Spleen (tissue), 11 donors: ENCODE data around the gene IRS1. TPM values are rescaled to one million over a fixed set of nuclear protein-coding genes. Genes with fewer than 3 reads are reported as not detected.

Experiments
- DNase-seq: peaks from one replicate; pipeline ENCODE4 v3.0.0-alpha.2; 2020
- H3K27ac ChIP-seq, 8 donors: fragments of 200-600 bp; sonication (generic) in 7 of 8; 1 replicate in 4 of 8; 2 replicates in 4 of 8; pipeline versions ENCODE4 v1.5.0 to v1.8.0; 2016 to 2021; ENCODE audit warnings: inconsistent platforms in 4 of 8, mild to moderate bottlenecking in 4 of 8, moderate library complexity in 1 of 8
- H3K27me3 ChIP-seq, 7 donors: fragments of 200-600 bp; sonication (generic) in 6 of 7; replicated peaks in 1 of 7; 1 replicate in 4 of 7; 2 replicates in 3 of 7; pipeline versions ENCODE4 v1.5.0 to v1.8.0; 2016 to 2021; ENCODE audit warnings: inconsistent platforms in 3 of 7, mild to moderate bottlenecking in 1 of 7
- H3K36me3 ChIP-seq, 6 donors: fragments of 200-600 bp; sonication (generic) in 5 of 6; 1 replicate in 4 of 6; 2 replicates in 2 of 6; pipeline versions ENCODE4 v1.5.0 to v1.8.0; 2016 to 2021; ENCODE audit warnings: inconsistent platforms in 2 of 6
- H3K4me1 ChIP-seq, 6 donors: fragments of 200-600 bp; sonication (generic) in 5 of 6; 1 replicate in 3 of 6; 2 replicates in 3 of 6; pipeline versions ENCODE4 v1.5.0 to v1.8.0; 2016 to 2021; ENCODE audit warnings: inconsistent platforms in 3 of 6
- H3K4me3 ChIP-seq, 8 donors: fragments of 200-600 bp; sonication (generic) in 7 of 8; 1 replicate in 4 of 8; 2 replicates in 4 of 8; pipeline versions ENCODE4 v1.5.0 to v1.8.0; 2016 to 2021; ENCODE audit warnings: inconsistent platforms in 4 of 8, mild to moderate bottlenecking in 4 of 8, moderate library complexity in 2 of 8
- H3K9me3 ChIP-seq, 8 donors: fragments of 200-600 bp; sonication (generic) in 7 of 8; 1 replicate in 4 of 8; 2 replicates in 4 of 8; pipeline versions ENCODE4 v1.5.0 to v1.8.0; 2016 to 2021; ENCODE audit warnings: inconsistent platforms in 4 of 8
- POLR2A ChIP-seq, 3 donors: fragments of 450-650 bp; IDR thresholded peaks; one replicate each; pipeline ENCODE4 v1.5.1; 2017; ENCODE audit warnings: antibody characterized with exemption in 3 of 3, mild to moderate bottlenecking in 1 of 3
- POLR2AphosphoS5 ChIP-seq, 3 donors: sonication (generic); formaldehyde crosslinking; IDR thresholded peaks; one replicate each; pipeline ENCODE4 v1.5.1; 2017; ENCODE audit warnings: antibody characterized with exemption in 3 of 3
- WGBS, 5 donors: extraction: QIAGEN DNeasy Blood & Tissue Kit in 3 of 5; methylation state at CpG; one replicate each; pipeline versions ENCODE4 v1.1.5 to v1.1.7; 2013 to 2018; 5-methylcytosine and 5-hydroxymethylcytosine counted together
- intact Hi-C: fragments of 100-400 bp; cut with DNase I; formaldehyde crosslinking; loops from one replicate; pipeline ENCODE4 v1.15.0; 2023; ENCODE audit warnings: low total_unique reads
- polyA plus RNA-seq, 3 donors: library from polyadenylated mRNA; stranded (reverse); fragments of 200-250 nt; gene quantifications; one replicate each; pipeline ENCODE4 v1.2.1, GENCODE V29; 2013
- total RNA-seq, 7 donors: library from RNA; depleted of rRNA in 3 of 7; stranded (reverse); fragments of >200 nt in 3 of 7; fragmentation: NEBNext Ultra II Directional in 4 of 7; extraction: Animal tissue kit (Norgen Biotek cat#: 25700) in 4 of 7; gene quantifications; one replicate each; pipeline versions ENCODE4 v1.1.0 to v1.2.1, GENCODE V29; 2016 to 2021
- TF ChIP-seq, protein P1 (sequence below), 11 experiments: fragments of 200-600 bp in 7 of 11; fragments of 450-650 bp in 4 of 11; sonication (generic) in 4 of 11; IDR thresholded peaks in 8 of 11; conservative IDR thresholded peaks in 3 of 11; 1 replicate in 7 of 11; 2 replicates in 4 of 11; pipeline versions ENCODE4 v1.4.0 to v1.8.0; 2016 to 2021; ENCODE audit warnings: antibody characterized with exemption in 11 of 11, inconsistent platforms in 4 of 11, mild to moderate bottlenecking in 1 of 11
- donor health status: healthy with polysubstance abuse.
- donor health status: DM: no; HTN: no; CAD: no; lungs with moderate emphysema.
- donor health status: DM: no; HTN: no; CAD: no.
- donor health status: Bipolar disorder and iron deficiency.
- donor health status: healthy.
- donor health status: DM: no; HTN: no; CAD: no.
- donor health status: DM: yes; HTN: yes; CAD: no.

IRS1 gene
- total and polyA plus RNA-seq, 10 donors, result 0.89 to 11.6 (median 8.2) TPM

GRCh38 chr2:226726546-226726945 is 73.1 kb downstream of the IRS1 start:
- Histone ChIP-seq H3K4me3 (no peak overlapping the region), H3K9me3 (no peaks in the 10 kb centered on the region), H3K4me1 (peaks cover 0 to 14% (median 0%) of the 10 kb centered on the region in 6 donors), H3K27ac (no peak overlapping the region), H3K27me3 (peaks cover 0 to 36% (median 0%) of the 10 kb centered on the region in 7 donors), H3K36me3 (no peaks in the 10 kb centered on the region)
- 88 to 94% (median 89%) methylated on average over 2 of the region's 2 CpGs for WGBS, 5 donors
- intact Hi-C loops, result no loop called here
- TF ChIP-seq POLR2AphosphoS5 (IDR thresholded peaks at IDR 0.05) (no peak), POLR2A (IDR thresholded peaks at IDR 0.05) (no peak)
- TF ChIP-seq, protein P1, sequence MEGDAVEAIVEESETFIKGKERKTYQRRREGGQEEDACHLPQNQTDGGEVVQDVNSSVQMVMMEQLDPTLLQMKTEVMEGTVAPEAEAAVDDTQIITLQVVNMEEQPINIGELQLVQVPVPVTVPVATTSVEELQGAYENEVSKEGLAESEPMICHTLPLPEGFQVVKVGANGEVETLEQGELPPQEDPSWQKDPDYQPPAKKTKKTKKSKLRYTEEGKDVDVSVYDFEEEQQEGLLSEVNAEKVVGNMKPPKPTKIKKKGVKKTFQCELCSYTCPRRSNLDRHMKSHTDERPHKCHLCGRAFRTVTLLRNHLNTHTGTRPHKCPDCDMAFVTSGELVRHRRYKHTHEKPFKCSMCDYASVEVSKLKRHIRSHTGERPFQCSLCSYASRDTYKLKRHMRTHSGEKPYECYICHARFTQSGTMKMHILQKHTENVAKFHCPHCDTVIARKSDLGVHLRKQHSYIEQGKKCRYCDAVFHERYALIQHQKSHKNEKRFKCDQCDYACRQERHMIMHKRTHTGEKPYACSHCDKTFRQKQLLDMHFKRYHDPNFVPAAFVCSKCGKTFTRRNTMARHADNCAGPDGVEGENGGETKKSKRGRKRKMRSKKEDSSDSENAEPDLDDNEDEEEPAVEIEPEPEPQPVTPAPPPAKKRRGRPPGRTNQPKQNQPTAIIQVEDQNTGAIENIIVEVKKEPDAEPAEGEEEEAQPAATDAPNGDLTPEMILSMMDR (IDR thresholded peaks at IDR 0.05 in 8 of 11, conservative IDR thresholded peaks at IDR 0.05 in 3 of 11), result no peak
- DNase-seq, result no peak

GRCh38 chr2:226725126-226725860 is 74.3 kb downstream of the IRS1 start:
- WGBS, 5 donors, result 65 to 70% (median 67%) methylated on average over 10 of the region's 10 CpGs
- peaks cover 0 to 36% (median 2%) of the 10 kb centered on the region in 7 donors for H3K27me3 ChIP-seq
- H3K36me3 ChIP-seq, result no peaks in the 10 kb centered on the region
- no peak for TF ChIP-seq POLR2A (IDR thresholded peaks at IDR 0.05)
- TF ChIP-seq, protein P1 (IDR thresholded peaks at IDR 0.05 in 8 of 11, conservative IDR thresholded peaks at IDR 0.05 in 3 of 11), result no peak
- TF ChIP-seq POLR2AphosphoS5 (IDR thresholded peaks at IDR 0.05), result peak in 1 of 3 donors; percentile 24
- intact Hi-C loops, result no loop called here
- H3K4me3 ChIP-seq, result no peak overlapping the region
- DNase-seq, result no peak
- H3K27ac ChIP-seq, result peak overlapping the region in 7 of 8 donors; percentile 3 to 58 (median 34)
- H3K4me1 ChIP-seq, result peaks cover 0 to 14% (median 0%) of the 10 kb centered on the region in 6 donors
- no peaks in the 10 kb centered on the region for H3K9me3 ChIP-seq

DNA sequence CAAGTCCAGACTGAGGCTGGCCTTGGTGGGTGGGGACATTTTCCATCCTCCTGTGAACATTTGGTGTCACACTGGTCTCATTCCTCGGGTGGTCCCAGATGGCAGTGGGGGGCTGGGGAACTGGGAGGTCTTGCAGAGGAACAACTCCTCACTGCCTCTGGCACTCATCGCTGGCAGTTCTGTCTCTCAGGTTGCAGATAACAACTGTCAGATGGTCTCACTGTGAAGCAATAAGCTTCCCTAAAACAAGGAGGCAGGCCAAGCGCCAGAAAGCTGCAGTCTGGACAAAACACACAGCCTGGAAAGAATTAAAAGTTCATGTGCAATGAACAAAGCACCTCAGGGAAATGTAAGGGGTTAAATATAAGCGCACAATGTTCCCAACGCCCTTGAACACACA is 78.1 kb downstream of the IRS1 start:
- 56 to 74% (median 66%) methylated on average over 4 to 5 of the region's 5 CpGs for WGBS, 5 donors
- Histone ChIP-seq H3K4me3 (no peak overlapping the region), H3K36me3 (no peaks in the 10 kb centered on the region), H3K27me3 (peaks cover 0 to 47% (median 2%) of the 10 kb centered on the region in 7 donors), H3K27ac (no peak overlapping the region), H3K9me3 (no peaks in the 10 kb centered on the region), H3K4me1 (peaks cover 0 to 14% (median 0%) of the 10 kb centered on the region in 6 donors)
- intact Hi-C loops, result no loop called here
- TF ChIP-seq POLR2A (IDR thresholded peaks at IDR 0.05), result no peak
- TF ChIP-seq POLR2AphosphoS5 (IDR thresholded peaks at IDR 0.05), result no peak
- TF ChIP-seq, protein P1 (IDR thresholded peaks at IDR 0.05 in 8 of 11, conservative IDR thresholded peaks at IDR 0.05 in 3 of 11), result no peak
- no peak for DNase-seq

DNA sequence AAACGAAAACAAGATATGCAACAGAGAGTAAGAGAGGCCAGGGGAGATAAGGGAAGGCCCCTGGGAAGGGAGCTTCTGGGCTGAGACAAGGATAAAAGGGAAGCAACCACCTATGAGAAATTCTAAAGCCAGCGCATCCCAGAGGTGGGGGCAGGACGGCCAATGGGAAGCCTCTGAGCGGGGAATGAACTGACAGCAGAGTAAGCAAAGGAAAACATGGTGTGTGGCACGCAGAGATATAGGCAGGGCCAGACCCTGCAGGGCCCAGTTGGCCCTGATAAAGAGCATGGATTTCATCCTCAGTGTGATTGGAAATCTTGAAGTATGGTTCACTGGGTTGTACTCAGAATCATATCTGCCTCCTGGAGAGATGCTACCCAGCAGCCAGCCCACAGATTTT is 78.7 kb downstream of the IRS1 start:
- DNase-seq, result no peak
- Histone ChIP-seq H3K4me1 (peaks cover 0 to 14% (median 0%) of the 10 kb centered on the region in 6 donors), H3K27ac (no peak overlapping the region), H3K4me3 (no peak overlapping the region), H3K27me3 (peaks cover 0 to 42% (median 2%) of the 10 kb centered on the region in 7 donors), H3K36me3 (no peaks in the 10 kb centered on the region), H3K9me3 (no peaks in the 10 kb centered on the region)
- 63 to 78% (median 66%) methylated on average over 5 of the region's 5 CpGs for WGBS, 5 donors
- TF ChIP-seq POLR2AphosphoS5 (IDR thresholded peaks at IDR 0.05) (no peak), POLR2A (IDR thresholded peaks at IDR 0.05) (no peak)
- TF ChIP-seq, protein P1 (IDR thresholded peaks at IDR 0.05 in 8 of 11, conservative IDR thresholded peaks at IDR 0.05 in 3 of 11), result no peak
- intact Hi-C loops, result no loop called here
